ENCODE data around the gene GRM4.

The GRM4 gene

GRCh38 chr6:34051331-34051919, 94.5 kb downstream of the GRM4 start:
- DNase-seq (ENCODE audit: low read depth) = no peak
- TF ChIP-seq CTCF (IDR thresholded peaks at IDR 0.05; ENCODE audit: control insufficient read depth, insufficient read depth, low read depth, low read length, missing control alignments) = no peak
- no peak overlapping the region for H3K4me3 ChIP-seq (ENCODE audit: control insufficient read depth, low read depth, low read length)

GRCh38 chr6:34050691-34051090, 95.2 kb downstream of the GRM4 start:
- H3K4me3 ChIP-seq (ENCODE audit: control insufficient read depth, low read depth, low read length) = no peak overlapping the region
- no peak for TF ChIP-seq CTCF (IDR thresholded peaks at IDR 0.05; ENCODE audit: control insufficient read depth, insufficient read depth, low read depth, low read length, missing control alignments)
- DNase-seq (ENCODE audit: low read depth) = no peak

- H3K4me3 ChIP-seq (ENCODE audit: control insufficient read depth, low read depth, low read length) = no peak overlapping the region
- no peak for DNase-seq (ENCODE audit: low read depth)
- no peak for TF ChIP-seq CTCF (IDR thresholded peaks at IDR 0.05; ENCODE audit: control insufficient read depth, insufficient read depth, low read depth, low read length, missing control alignments)
Observed at GRCh38 chr6:34049395-34050342, 96.2 kb downstream of the GRM4 start.

- no peak for TF ChIP-seq CTCF (IDR thresholded peaks at IDR 0.05; ENCODE audit: control insufficient read depth, insufficient read depth, low read depth, low read length, missing control alignments)
- no peak for DNase-seq (ENCODE audit: low read depth)
- no peak overlapping the region for H3K4me3 ChIP-seq (ENCODE audit: control insufficient read depth, low read depth, low read length)
Observed at GRCh38 chr6:34047913-34048867, 97.7 kb downstream of the GRM4 start.

GRCh38 chr6:34046617-34047016, 99.3 kb downstream of the GRM4 start:
- TF ChIP-seq CTCF (IDR thresholded peaks at IDR 0.05; ENCODE audit: control insufficient read depth, insufficient read depth, low read depth, low read length, missing control alignments) = no peak
- H3K4me3 ChIP-seq (ENCODE audit: control insufficient read depth, low read depth, low read length) = no peak overlapping the region
- DNase-seq (ENCODE audit: low read depth) = no peak

- H3K4me3 ChIP-seq (ENCODE audit: control insufficient read depth, low read depth, low read length) = no peak overlapping the region
- no peak for TF ChIP-seq CTCF (IDR thresholded peaks at IDR 0.05; ENCODE audit: control insufficient read depth, insufficient read depth, low read depth, low read length, missing control alignments)
- DNase-seq (ENCODE audit: low read depth) = no peak
Observed at GRCh38 chr6:34045771-34046170, 100.1 kb downstream of the GRM4 start.
